ENCODE measurements around the gene FIBCD1. TPM values are rescaled to one million over a fixed set of nuclear protein-coding genes. Genes with fewer than 3 reads are reported as not detected.

The FIBCD1 gene
- total and polyA plus RNA-seq, 8 donors, result 0.18 to 6.4 (median 0.41) TPM; not detected in 4

GRCh38 chr9:130972957-130973685 is 34.1 kb upstream of the FIBCD1 start:
- TF ChIP-seq POLR2AphosphoS5 (IDR thresholded peaks at IDR 0.05) (no peak), EP300 (IDR thresholded peaks at IDR 0.05) (no peak), POLR2A (IDR thresholded peaks at IDR 0.05) (no peak)
- TF ChIP-seq, protein P1, sequence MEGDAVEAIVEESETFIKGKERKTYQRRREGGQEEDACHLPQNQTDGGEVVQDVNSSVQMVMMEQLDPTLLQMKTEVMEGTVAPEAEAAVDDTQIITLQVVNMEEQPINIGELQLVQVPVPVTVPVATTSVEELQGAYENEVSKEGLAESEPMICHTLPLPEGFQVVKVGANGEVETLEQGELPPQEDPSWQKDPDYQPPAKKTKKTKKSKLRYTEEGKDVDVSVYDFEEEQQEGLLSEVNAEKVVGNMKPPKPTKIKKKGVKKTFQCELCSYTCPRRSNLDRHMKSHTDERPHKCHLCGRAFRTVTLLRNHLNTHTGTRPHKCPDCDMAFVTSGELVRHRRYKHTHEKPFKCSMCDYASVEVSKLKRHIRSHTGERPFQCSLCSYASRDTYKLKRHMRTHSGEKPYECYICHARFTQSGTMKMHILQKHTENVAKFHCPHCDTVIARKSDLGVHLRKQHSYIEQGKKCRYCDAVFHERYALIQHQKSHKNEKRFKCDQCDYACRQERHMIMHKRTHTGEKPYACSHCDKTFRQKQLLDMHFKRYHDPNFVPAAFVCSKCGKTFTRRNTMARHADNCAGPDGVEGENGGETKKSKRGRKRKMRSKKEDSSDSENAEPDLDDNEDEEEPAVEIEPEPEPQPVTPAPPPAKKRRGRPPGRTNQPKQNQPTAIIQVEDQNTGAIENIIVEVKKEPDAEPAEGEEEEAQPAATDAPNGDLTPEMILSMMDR (IDR thresholded peaks at IDR 0.05), result no peak
- no peak overlapping the region for H3K27ac ChIP-seq
- DNase-seq, result no peak
- intact Hi-C loops (cut with DNase I; ENCODE audit: low total_unique reads), result no loop called here
- 64 to 74% (median 69%) methylated on average over 14 to 19 of the region's 19 CpGs for WGBS, 5 donors
- H3K27me3 ChIP-seq, result peaks cover 0 to 50% (median 12%) of the 10 kb centered on the region in 3 donors
- no peaks in the 10 kb centered on the region for H3K4me1 ChIP-seq
- no peak overlapping the region for H3K4me3 ChIP-seq
- H3K9me3 ChIP-seq, result no peaks in the 10 kb centered on the region
- H3K36me3 ChIP-seq, result no peaks in the 10 kb centered on the region

- Histone ChIP-seq H3K36me3 (no peaks in the 10 kb centered on the region), H3K9me3 (no peaks in the 10 kb centered on the region), H3K4me1 (no peaks in the 10 kb centered on the region), H3K27ac (no peak overlapping the region), H3K27me3 (peaks cover 0 to 45% (median 12%) of the 10 kb centered on the region in 3 donors), H3K4me3 (no peak overlapping the region)
- 60 to 74% (median 66%) methylated on average over 3 to 6 of the region's 6 CpGs for WGBS, 5 donors
- TF ChIP-seq POLR2AphosphoS5 (IDR thresholded peaks at IDR 0.05), result no peak
- TF ChIP-seq, protein P1 (IDR thresholded peaks at IDR 0.05), result no peak
- no peak for TF ChIP-seq POLR2A (IDR thresholded peaks at IDR 0.05)
- no peak for DNase-seq
- intact Hi-C loops (cut with DNase I; ENCODE audit: low total_unique reads), result no loop called here
Measured at GRCh38 chr9:130972277-130972956, 33.4 kb upstream of the FIBCD1 start.

DNA sequence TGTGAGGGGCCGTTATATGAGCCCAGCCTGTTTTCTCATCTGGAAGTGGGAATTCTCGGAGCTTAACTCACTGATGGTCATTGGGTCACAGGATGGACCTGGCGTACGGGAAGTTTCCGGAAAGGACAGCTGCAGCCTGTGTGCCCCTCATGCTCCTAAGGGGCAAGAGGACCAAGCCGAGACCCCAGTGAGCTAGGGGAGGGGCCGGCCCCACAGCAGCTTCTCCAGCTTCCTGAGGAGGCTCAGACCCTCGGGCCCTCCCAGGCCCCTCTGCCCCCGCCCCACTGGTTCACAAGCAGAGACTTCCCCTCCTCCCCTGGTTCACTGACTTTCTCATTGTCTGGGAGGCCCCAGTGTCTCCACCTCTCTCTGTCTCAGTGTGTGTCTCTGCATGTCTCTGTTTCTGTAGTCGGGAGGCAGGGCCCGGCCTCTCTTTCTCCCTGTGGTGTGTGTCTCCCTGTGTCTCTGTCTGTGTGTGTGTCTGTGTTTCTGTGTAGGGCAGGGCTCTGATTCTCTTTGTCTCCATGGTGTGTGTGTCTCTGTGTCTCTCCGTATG is 32.3 kb upstream of the FIBCD1 start:
- Histone ChIP-seq H3K27ac (no peak overlapping the region), H3K9me3 (no peaks in the 10 kb centered on the region), H3K27me3 (peaks cover 0 to 42% (median 12%) of the 10 kb centered on the region in 3 donors), H3K4me3 (no peak overlapping the region), H3K4me1 (no peaks in the 10 kb centered on the region), H3K36me3 (no peaks in the 10 kb centered on the region)
- 60 to 68% (median 63%) methylated on average over 10 to 12 of the region's 12 CpGs for WGBS, 5 donors
- intact Hi-C loops (cut with DNase I; ENCODE audit: low total_unique reads), result no loop called here
- no peak for TF ChIP-seq EP300 (IDR thresholded peaks at IDR 0.05)
- TF ChIP-seq, protein P1 (IDR thresholded peaks at IDR 0.05), result no peak
- TF ChIP-seq POLR2A (IDR thresholded peaks at IDR 0.05), result no peak
- TF ChIP-seq POLR2AphosphoS5 (IDR thresholded peaks at IDR 0.05), result no peak
- DNase-seq, result no peak

DNA sequence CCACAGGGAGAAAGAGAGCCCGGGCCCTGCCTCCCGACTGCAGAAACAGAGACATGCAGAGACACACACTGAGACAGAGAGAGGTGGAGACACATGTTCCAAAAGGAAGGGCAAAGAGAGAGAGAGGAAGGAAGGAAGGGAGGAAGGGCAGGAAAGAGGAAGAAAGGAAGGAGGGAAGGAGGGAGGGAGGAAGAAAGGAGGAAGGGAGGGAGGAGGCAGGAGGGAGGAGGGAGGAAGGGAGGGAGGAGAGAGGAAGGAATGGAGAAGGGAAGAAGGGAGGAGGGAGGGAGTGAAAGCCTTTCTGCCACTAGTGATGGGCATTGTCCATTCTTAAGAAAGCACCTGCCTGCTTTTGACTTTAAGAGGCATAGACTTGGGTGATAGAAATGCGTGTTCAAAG is 31.8 kb upstream of the FIBCD1 start:
- no peak for DNase-seq
- TF ChIP-seq, protein P1 (IDR thresholded peaks at IDR 0.05), result no peak
- TF ChIP-seq POLR2A (IDR thresholded peaks at IDR 0.05) (no peak), EP300 (IDR thresholded peaks at IDR 0.05) (no peak), POLR2AphosphoS5 (IDR thresholded peaks at IDR 0.05) (no peak)
- Histone ChIP-seq H3K27ac (no peak overlapping the region), H3K9me3 (no peaks in the 10 kb centered on the region), H3K27me3 (peaks cover 0 to 42% (median 12%) of the 10 kb centered on the region in 3 donors), H3K36me3 (no peaks in the 10 kb centered on the region), H3K4me3 (no peak overlapping the region), H3K4me1 (no peaks in the 10 kb centered on the region)
- 72 to 86% (median 78%) methylated on average over 3 of the region's 3 CpGs for WGBS, 5 donors
- intact Hi-C loops (cut with DNase I; ENCODE audit: low total_unique reads), result no loop called here

Data from stomach (tissue), 9 donors.